ENCODE data around the gene SCYL1. TPM values are rescaled to one million over a fixed set of nuclear protein-coding genes. Genes with fewer than 3 reads are reported as not detected.

Gene SCYL1
- polyA plus RNA-seq, 1 donor (not counting 4 experiments of a cell fraction or from before 2014, with no cell fraction given): 31.3 TPM

DNA sequence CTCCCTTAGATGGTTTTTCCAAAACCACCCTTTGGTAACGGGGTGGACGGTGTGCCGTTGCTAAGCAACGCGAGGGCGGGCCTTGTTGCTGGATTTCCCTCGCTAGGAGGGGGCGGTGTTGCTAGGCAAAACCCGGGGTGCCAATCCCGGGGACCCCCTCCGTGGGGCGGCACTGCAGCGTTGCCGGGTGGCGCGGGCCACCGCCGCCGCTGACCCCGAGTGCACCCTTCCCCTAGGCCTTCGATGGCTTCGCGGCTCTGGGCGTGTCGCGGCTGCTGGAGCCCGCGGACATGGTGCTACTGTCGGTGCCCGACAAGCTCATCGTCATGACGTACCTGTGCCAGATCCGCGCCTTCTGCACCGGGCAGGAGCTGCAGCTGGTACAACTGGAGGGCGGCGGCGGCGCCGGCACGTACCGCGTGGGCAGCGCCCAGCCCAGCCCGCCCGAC, 59.9 kb downstream of the SCYL1 start:
- DNase-seq (ENCODE audit: low read depth, low spot score) (no peak), FAIRE-seq (no peak)
- dilution Hi-C loops (cut with MboI; ENCODE audit: extremely low pct_ligation_motif_present, low sequenced_read_pairs): no loop called here
- Histone ChIP-seq H3K9me1 (ENCODE audit: control insufficient read depth, extremely low read depth, insufficient read depth, low read length) (no peaks in the 10 kb centered on the region), H3K79me2 (ENCODE audit: control insufficient read depth, insufficient read depth, low read length) (no peaks in the 10 kb centered on the region), H3K4me2 (ENCODE audit: control insufficient read depth, extremely low read depth, insufficient read depth, low read depth, low read length) (no peak overlapping the region), H3K27ac (ENCODE audit: control insufficient read depth, insufficient read depth, low read length) (no peak overlapping the region), H4K20me1 (ENCODE audit: control insufficient read depth, extremely low read depth, insufficient read depth, low read length) (peaks cover 4% of the 10 kb centered on the region), H3K9me3 (ENCODE audit: control insufficient read depth, low read depth, low read length) (no peaks in the 10 kb centered on the region), H3K27me3 (ENCODE audit: control insufficient read depth, extremely low read depth, insufficient read depth, low read length) (no peaks in the 10 kb centered on the region), H3K4me3 (ENCODE audit: control insufficient read depth in 2 of 3, extremely low read depth in 1 of 3, insufficient read depth in 2 of 3, low read depth in 1 of 3, low read length in 3 of 3) (no peak overlapping the region), H3K4me1 (ENCODE audit: control insufficient read depth, extremely low read depth, insufficient read depth, low read length) (peaks cover 10% of the 10 kb centered on the region), H3K36me3 (ENCODE audit: control insufficient read depth in 2 of 2, extremely low read depth in 1 of 2, insufficient read depth in 2 of 2, low read length in 2 of 2) (peaks cover 13 to 18% of the 10 kb centered on the region in 2 experiments), H3K9ac (ENCODE audit: control insufficient read depth, extremely low read depth, insufficient read depth, low read length) (no peak overlapping the region), H2AFZ (ENCODE audit: control insufficient read depth, low read length) (no peak overlapping the region)
- TF ChIP-seq EZH2 (IDR thresholded peaks at IDR 0.05; ENCODE audit: low read length): no peak
- TF ChIP-seq, protein P1, sequence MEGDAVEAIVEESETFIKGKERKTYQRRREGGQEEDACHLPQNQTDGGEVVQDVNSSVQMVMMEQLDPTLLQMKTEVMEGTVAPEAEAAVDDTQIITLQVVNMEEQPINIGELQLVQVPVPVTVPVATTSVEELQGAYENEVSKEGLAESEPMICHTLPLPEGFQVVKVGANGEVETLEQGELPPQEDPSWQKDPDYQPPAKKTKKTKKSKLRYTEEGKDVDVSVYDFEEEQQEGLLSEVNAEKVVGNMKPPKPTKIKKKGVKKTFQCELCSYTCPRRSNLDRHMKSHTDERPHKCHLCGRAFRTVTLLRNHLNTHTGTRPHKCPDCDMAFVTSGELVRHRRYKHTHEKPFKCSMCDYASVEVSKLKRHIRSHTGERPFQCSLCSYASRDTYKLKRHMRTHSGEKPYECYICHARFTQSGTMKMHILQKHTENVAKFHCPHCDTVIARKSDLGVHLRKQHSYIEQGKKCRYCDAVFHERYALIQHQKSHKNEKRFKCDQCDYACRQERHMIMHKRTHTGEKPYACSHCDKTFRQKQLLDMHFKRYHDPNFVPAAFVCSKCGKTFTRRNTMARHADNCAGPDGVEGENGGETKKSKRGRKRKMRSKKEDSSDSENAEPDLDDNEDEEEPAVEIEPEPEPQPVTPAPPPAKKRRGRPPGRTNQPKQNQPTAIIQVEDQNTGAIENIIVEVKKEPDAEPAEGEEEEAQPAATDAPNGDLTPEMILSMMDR (optimal IDR thresholded peaks at IDR 0.05 in 1 of 3, IDR thresholded peaks at IDR 0.05 in 1 of 3, conservative IDR thresholded peaks at IDR 0.05 in 1 of 3; ENCODE audit: extremely low read depth in 1 of 3, insufficient read depth in 2 of 3, low read length in 3 of 3): no peak

DNA sequence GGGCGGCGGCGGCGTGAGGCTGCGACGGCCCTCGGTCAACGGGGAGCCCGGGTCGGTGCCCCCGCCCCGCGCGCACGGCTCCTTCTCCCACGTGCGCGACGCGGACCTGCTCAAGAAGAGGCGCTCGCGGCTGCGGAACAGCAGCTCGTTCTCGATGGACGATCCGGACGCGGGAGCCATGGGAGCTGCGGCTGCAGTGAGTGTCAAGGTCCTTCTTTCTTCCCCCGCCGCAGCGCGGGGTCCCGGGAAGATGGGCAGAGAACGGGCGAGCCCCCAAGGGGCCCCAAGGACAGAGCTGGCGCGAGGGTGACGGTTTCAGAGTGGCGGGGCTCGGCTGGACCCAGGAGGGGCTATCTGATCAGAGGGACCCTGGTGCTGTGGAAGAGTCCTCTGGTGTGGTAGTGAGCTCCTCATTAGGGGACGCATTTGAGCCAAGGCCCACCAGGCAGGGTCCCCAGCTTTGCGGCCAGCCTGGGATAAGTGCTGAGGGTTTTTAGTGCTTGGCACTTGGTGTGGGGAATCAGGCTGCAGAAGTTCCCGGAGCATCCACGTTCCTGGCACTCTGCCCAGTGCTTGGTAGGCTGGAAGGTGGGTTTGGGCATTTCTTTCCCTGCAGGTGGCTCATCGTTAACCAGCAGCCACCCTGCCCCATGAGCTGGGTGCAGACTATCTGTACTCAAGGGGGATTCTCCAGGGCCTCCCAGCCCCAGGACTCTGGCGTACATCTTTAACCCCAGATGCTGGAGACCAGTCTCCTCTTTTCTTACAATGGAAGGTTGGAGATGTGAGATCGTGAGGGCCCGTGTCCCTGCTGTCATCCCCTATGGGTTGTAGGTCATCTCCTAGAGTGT, 60.7 kb downstream of the SCYL1 start:
- H3K9ac ChIP-seq (ENCODE audit: control insufficient read depth, extremely low read depth, insufficient read depth, low read length): no peak overlapping the region

More for the DNA sequence above, 60.7 kb downstream of the SCYL1 start:
- H3K79me2 ChIP-seq (ENCODE audit: control insufficient read depth, insufficient read depth, low read length): no peaks in the 10 kb centered on the region
- H3K9me3 ChIP-seq (ENCODE audit: control insufficient read depth, low read depth, low read length): no peaks in the 10 kb centered on the region
- no peak for TF ChIP-seq EZH2 (IDR thresholded peaks at IDR 0.05; ENCODE audit: low read length)
- TF ChIP-seq, protein P1 (optimal IDR thresholded peaks at IDR 0.05 in 1 of 3, IDR thresholded peaks at IDR 0.05 in 1 of 3, conservative IDR thresholded peaks at IDR 0.05 in 1 of 3; ENCODE audit: extremely low read depth in 1 of 3, insufficient read depth in 2 of 3, low read length in 3 of 3): no peak
- H3K27me3 ChIP-seq (ENCODE audit: control insufficient read depth, extremely low read depth, insufficient read depth, low read length): no peaks in the 10 kb centered on the region
- H3K9me1 ChIP-seq (ENCODE audit: control insufficient read depth, extremely low read depth, insufficient read depth, low read length): no peaks in the 10 kb centered on the region
- H3K4me3 ChIP-seq (ENCODE audit: control insufficient read depth in 2 of 3, extremely low read depth in 1 of 3, insufficient read depth in 2 of 3, low read depth in 1 of 3, low read length in 3 of 3): no peak overlapping the region
- no peak overlapping the region for H3K4me2 ChIP-seq (ENCODE audit: control insufficient read depth, extremely low read depth, insufficient read depth, low read depth, low read length)
- dilution Hi-C loops (cut with MboI; ENCODE audit: extremely low pct_ligation_motif_present, low sequenced_read_pairs): no loop called here
- H2AFZ ChIP-seq (ENCODE audit: control insufficient read depth, low read length): no peak overlapping the region
- peaks cover 10% of the 10 kb centered on the region for H3K4me1 ChIP-seq (ENCODE audit: control insufficient read depth, extremely low read depth, insufficient read depth, low read length)
- H4K20me1 ChIP-seq (ENCODE audit: control insufficient read depth, extremely low read depth, insufficient read depth, low read length): peaks cover 4% of the 10 kb centered on the region
- peaks cover 11 to 18% of the 10 kb centered on the region in 2 experiments for H3K36me3 ChIP-seq (ENCODE audit: control insufficient read depth in 2 of 2, extremely low read depth in 1 of 2, insufficient read depth in 2 of 2, low read length in 2 of 2)
- no peak overlapping the region for H3K27ac ChIP-seq (ENCODE audit: control insufficient read depth, insufficient read depth, low read length)
- no peak for FAIRE-seq
- DNase-seq (ENCODE audit: low read depth, low spot score): no peak
